ENCODE results near the gene ZIC1. TPM values are rescaled to one million over a fixed set of nuclear protein-coding genes. Genes with fewer than 3 reads are reported as not detected.

Gene ZIC1
- total RNA-seq, 1 donor from 2014 or later = not detected

DNA sequence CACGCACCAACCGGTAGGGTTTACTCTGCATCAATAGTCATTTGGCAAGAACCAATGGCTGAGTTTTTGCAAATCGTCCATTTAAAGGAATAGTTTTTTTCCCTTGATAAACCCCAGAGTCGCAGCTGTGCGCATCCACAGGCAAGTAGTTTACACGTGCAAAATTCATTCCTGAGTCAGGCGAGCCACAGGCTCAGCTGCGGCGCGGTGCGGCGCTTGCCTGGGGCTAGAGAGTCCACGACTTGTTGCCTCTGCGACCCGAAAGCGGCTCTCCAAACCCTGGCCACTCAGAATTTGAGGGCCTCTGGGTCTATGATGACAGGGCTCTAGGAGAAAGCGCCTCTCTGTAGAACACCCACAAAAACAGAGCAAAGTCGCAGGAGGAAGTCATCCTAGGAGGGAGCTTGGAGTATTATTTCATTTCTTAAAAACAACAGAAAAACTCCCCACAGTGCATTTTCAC, 39.5 kb upstream of the ZIC1 start:
- no peak for DNase-seq
- intact Hi-C loops (cut with DNase I) = no loop called here
- Histone ChIP-seq H3K36me3 (no peaks in the 10 kb centered on the region), H3K27me3 (peaks cover 89% of the 10 kb centered on the region), H3K4me3 (no peak overlapping the region), H3K4me1 (no peaks in the 10 kb centered on the region), H3K27ac (no peak overlapping the region), H3K9me3 (no peaks in the 10 kb centered on the region)
- TF ChIP-seq, protein P1, sequence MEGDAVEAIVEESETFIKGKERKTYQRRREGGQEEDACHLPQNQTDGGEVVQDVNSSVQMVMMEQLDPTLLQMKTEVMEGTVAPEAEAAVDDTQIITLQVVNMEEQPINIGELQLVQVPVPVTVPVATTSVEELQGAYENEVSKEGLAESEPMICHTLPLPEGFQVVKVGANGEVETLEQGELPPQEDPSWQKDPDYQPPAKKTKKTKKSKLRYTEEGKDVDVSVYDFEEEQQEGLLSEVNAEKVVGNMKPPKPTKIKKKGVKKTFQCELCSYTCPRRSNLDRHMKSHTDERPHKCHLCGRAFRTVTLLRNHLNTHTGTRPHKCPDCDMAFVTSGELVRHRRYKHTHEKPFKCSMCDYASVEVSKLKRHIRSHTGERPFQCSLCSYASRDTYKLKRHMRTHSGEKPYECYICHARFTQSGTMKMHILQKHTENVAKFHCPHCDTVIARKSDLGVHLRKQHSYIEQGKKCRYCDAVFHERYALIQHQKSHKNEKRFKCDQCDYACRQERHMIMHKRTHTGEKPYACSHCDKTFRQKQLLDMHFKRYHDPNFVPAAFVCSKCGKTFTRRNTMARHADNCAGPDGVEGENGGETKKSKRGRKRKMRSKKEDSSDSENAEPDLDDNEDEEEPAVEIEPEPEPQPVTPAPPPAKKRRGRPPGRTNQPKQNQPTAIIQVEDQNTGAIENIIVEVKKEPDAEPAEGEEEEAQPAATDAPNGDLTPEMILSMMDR (IDR thresholded peaks at IDR 0.05) = no peak
- no peak for ATAC-seq

DNA sequence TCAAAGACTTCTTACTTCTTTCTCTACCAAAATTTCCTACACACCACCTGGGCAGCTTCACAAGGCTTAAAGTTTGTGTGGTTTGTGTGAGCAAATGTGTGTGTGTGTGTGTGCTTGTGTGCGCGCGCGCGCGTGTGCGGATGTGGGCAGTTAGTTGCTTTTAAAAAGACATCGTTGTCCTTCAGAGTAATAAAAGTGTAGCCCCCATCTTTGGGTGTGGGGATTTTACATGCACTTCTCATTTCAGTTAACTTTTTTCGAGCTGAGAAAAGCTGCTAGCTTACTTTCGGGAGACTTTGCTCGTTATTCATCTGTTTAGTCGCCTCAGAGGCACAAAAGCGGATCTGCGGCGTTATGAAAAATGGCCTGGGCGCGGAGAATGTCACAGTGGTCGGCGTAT, 38.8 kb upstream of the ZIC1 start:
- intact Hi-C loops (cut with DNase I) = no loop called here
- Histone ChIP-seq H3K4me3 (no peak overlapping the region), H3K27me3 (peaks cover 92% of the 10 kb centered on the region), H3K36me3 (no peaks in the 10 kb centered on the region), H3K27ac (no peak overlapping the region), H3K9me3 (no peaks in the 10 kb centered on the region), H3K4me1 (no peaks in the 10 kb centered on the region)
- TF ChIP-seq, protein P1 (IDR thresholded peaks at IDR 0.05) = no peak
- DNase-seq (no peak), ATAC-seq (no peak)

DNA sequence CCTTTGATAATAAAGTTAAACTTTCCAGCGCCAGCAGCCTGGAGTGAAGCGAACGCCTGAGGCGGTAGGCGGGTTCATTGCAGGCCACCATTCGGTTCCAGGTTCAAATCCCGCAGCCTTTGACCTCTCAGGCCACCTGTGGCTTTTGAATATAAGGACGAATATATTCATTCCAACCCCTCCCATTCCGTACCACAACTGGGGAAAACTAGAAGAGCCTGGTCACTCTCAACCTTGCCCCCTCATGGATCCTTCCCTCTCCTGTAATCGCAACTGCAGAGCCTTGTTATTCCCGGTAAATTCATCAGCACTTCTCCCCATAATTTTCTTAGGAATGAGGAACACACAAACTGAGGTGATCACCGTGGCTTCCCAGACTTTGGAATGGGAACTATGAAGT, 38.0 kb upstream of the ZIC1 start:
- no peak overlapping the region for H3K4me3 ChIP-seq
- TF ChIP-seq, protein P1 (IDR thresholded peaks at IDR 0.05) = no peak
- H3K27me3 ChIP-seq = peaks cover 90% of the 10 kb centered on the region
- no peak for ATAC-seq
- H3K27ac ChIP-seq = no peak overlapping the region
- intact Hi-C loops (cut with DNase I) = no loop called here
- DNase-seq = no peak
- no peaks in the 10 kb centered on the region for H3K36me3 ChIP-seq
- no peaks in the 10 kb centered on the region for H3K9me3 ChIP-seq
- no peaks in the 10 kb centered on the region for H3K4me1 ChIP-seq

DNA sequence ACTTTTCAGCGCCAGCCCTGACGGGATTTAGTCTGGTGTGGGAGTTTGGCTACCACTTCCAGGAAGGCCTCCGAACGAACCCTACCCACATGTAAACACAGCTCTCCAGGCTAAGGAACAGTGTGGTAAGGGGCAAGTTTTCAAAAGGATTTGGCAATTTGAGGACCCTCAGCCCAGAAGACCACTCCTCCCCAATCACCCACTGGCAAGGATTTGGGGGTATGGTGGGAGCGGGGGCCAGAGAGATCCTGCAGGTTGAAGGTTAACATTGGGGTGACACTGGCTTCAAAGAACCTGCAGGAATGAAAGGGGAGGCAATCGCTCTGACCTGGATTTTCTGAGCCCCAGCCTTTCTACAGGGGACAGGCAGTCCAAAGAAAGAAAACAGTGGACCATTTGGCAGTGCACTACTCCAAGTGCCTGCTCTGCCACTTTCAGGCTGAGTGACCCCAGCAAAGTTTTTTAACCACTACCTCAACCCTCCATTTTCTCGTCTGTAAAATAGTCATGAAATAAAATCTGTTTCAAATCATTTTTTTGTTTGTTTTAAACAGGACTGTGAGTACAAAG, 37.3 kb upstream of the ZIC1 start:
- H3K9me3 ChIP-seq = no peaks in the 10 kb centered on the region
- DNase-seq = no peak
- H3K4me3 ChIP-seq = no peak overlapping the region
- H3K4me1 ChIP-seq = no peaks in the 10 kb centered on the region
- H3K27ac ChIP-seq = no peak overlapping the region
- peaks cover 94% of the 10 kb centered on the region for H3K27me3 ChIP-seq
- no peak for ATAC-seq
- intact Hi-C loops (cut with DNase I) = no loop called here
- no peaks in the 10 kb centered on the region for H3K36me3 ChIP-seq
- TF ChIP-seq, protein P1 (IDR thresholded peaks at IDR 0.05) = no peak

DNA sequence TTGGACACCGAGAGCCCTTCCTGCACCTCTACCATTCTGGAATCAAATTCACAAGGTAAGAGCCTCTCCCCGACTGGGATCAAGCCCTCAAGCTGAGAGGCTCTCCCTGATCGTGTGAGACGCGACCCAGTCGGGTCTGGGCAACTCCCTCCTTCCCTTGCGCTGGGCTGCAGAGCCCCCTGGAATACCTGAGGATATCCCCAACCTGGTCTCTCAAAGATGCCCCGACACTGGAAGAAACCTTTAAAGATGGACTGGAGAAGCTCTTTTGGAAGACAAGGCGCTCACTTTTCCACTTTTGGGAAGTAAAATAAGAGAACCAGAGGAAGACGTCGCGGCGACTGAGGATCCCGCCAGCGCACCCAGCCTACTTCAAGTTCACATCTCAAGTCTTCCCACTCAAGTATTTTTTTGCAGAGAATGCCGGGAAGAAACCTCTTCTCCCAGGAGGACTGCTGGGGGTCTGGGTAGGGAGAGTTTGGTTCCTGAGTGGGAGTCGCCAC, 36.6 kb upstream of the ZIC1 start:
- DNase-seq (no peak), ATAC-seq (no peak)
- Histone ChIP-seq H3K9me3 (no peaks in the 10 kb centered on the region), H3K4me3 (no peak overlapping the region), H3K4me1 (no peaks in the 10 kb centered on the region), H3K36me3 (no peaks in the 10 kb centered on the region), H3K27ac (no peak overlapping the region), H3K27me3 (peaks cover 94% of the 10 kb centered on the region)
- TF ChIP-seq, protein P1 (IDR thresholded peaks at IDR 0.05) = no peak
- intact Hi-C loops (cut with DNase I) = no loop called here

DNA sequence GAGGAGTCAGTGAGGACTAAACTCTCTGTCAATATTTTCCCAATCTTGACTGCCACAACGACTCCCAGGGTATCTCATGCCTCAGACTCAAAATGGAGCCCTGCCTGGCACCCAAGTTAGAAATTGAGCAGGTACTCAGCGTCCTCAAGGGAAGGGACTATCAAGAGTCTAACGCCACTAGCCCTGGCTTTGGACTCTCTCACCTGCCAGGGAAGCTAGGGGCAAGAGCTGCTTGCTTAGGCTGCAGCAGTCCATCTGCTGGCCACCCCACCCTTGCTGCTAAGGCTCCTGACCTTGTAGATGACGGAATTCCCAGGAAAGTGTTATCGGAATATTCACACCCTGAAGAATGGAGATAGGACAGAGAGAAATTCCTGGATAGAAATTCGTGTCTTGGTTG, 35.9 kb upstream of the ZIC1 start:
- ATAC-seq = no peak
- Histone ChIP-seq H3K4me1 (no peaks in the 10 kb centered on the region), H3K27me3 (peaks cover 94% of the 10 kb centered on the region), H3K27ac (no peak overlapping the region), H3K4me3 (no peak overlapping the region), H3K9me3 (no peaks in the 10 kb centered on the region), H3K36me3 (no peaks in the 10 kb centered on the region)
- intact Hi-C loops (cut with DNase I) = no loop called here
- no peak for DNase-seq
- TF ChIP-seq, protein P1 (IDR thresholded peaks at IDR 0.05) = no peak
